ENCODE data around the gene ATR. TPM values are rescaled to one million over a fixed set of nuclear protein-coding genes. Genes with fewer than 3 reads are reported as not detected.
"Not testable (repeated sequence)": the region's sequence is repeated elsewhere in the genome, so short reads cannot be mapped to it uniquely, and the experiment has no call there.

ATR gene
- total RNA-seq, 1 donor from 2014 or later = 22.4 TPM

DNA sequence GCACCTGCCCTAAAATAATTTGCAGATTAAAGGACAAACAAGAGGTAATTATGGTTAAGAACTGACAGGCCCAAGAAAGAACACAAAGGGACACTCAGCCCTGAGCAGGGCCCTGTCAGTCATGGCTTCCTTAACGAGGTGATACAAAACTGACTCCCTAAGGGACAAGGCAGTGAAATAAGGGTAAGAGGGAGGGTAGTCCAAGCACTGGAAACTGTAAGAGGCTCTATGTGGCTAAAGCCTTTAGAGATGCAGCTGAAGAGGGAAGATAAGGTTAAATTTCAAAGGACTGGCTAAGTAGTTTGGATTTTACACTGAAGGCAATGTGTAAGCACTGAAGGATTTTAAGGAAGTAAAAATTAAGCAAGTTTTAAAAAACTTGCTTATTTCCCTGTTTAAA, 3.9 kb downstream of the ATR start:
- H3K4me3 ChIP-seq (ENCODE audit: low read depth, low read length) = no peak overlapping the region
- FAIRE-seq (no peak), DNase-seq (ENCODE audit: low read depth) (no peak)
- H3K36me3 ChIP-seq (ENCODE audit: control insufficient read depth, insufficient read depth, low read length) = no peaks in the 10 kb centered on the region
- no peaks in the 10 kb centered on the region for H3K27me3 ChIP-seq (ENCODE audit: control insufficient read depth, insufficient read depth, low read length)
- TF ChIP-seq, protein P1, sequence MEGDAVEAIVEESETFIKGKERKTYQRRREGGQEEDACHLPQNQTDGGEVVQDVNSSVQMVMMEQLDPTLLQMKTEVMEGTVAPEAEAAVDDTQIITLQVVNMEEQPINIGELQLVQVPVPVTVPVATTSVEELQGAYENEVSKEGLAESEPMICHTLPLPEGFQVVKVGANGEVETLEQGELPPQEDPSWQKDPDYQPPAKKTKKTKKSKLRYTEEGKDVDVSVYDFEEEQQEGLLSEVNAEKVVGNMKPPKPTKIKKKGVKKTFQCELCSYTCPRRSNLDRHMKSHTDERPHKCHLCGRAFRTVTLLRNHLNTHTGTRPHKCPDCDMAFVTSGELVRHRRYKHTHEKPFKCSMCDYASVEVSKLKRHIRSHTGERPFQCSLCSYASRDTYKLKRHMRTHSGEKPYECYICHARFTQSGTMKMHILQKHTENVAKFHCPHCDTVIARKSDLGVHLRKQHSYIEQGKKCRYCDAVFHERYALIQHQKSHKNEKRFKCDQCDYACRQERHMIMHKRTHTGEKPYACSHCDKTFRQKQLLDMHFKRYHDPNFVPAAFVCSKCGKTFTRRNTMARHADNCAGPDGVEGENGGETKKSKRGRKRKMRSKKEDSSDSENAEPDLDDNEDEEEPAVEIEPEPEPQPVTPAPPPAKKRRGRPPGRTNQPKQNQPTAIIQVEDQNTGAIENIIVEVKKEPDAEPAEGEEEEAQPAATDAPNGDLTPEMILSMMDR (IDR thresholded peaks at IDR 0.05; ENCODE audit: insufficient read depth, low read length, severe bottlenecking) = no peak

DNA sequence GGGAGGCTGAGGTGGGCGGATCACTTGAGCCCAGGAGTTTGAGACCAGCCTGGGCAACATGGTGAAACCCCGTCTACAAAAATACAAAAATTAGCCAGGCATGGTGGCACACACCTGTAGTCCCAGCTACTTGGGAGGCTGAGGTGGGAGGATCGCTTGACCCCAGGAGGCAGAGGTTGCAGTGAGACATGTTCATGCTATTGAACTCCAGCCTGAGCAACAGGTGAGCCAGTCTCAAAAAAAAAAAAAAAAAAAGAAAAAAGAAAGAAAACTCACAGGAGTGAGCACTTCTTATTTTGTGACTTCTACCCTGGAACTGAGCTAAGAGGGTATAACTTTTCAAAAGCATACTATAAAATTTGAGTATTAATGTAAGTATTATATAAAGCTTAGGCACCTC, 4.3 kb downstream of the ATR start:
- FAIRE-seq; DNase-seq (ENCODE audit: low read depth); H3K36me3 ChIP-seq (ENCODE audit: control insufficient read depth, insufficient read depth, low read length); H3K27me3 ChIP-seq (ENCODE audit: control insufficient read depth, insufficient read depth, low read length); H3K4me3 ChIP-seq (ENCODE audit: low read depth, low read length): not testable (repeated sequence)

DNA sequence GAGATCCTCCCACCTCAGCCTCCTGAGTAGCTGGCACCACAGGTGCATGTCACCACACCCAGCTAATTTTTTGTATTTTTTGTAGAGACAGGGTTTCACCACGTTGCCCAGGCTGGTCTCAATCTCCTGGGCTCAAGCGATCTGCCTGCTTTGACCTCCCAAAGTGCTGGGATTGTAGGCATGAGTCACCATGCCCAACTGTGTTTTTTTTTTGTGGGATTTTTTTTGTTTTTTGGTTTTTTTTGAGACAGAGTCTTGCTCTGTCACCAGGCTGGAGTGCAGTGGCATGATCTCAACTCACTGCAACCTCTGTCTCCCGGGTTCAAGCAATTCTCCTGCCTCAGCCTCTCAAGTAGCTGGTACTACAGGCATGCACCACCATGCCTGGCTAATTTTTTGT, 9.1 kb downstream of the ATR start:
- H3K36me3 ChIP-seq (ENCODE audit: control insufficient read depth, insufficient read depth, low read length); FAIRE-seq; H3K27me3 ChIP-seq (ENCODE audit: control insufficient read depth, insufficient read depth, low read length); DNase-seq (ENCODE audit: low read depth); H3K4me3 ChIP-seq (ENCODE audit: low read depth, low read length): not testable (repeated sequence)

DNA sequence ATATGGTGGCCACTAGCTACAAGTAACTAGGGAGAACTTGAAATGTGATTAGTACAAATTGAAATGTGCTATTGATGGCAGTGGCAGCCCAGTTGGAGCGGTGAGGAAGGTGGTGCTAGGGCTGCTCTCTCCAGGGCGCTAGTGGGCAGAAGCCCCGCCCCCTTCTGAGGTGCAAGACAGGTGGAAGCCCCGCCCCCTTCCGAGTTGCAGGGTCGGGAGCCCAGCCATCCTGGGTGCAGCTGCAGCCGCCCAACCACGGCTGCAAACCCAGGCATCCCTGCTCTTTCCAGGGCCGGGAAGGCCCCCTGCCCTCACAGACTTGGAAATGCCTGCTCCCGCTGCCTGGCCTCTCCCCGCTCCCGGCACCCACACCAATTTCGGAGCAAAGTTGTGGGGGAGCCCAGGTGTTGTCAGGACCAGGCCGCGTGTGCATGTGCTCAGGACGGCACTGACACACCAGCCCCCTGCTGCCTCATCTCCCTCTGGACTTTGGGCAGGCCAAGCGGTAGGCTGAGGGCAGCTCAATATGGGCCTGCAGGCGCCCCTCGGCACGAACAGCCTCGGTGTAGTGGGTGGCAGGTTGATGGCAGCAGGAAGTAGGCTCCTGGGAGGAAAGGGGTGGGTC, 10.0 kb downstream of the ATR start:
- no peak for DNase-seq (ENCODE audit: low read depth)
- Histone ChIP-seq H3K36me3 (ENCODE audit: control insufficient read depth, insufficient read depth, low read length) (peaks cover 2% of the 10 kb centered on the region), H3K4me3 (ENCODE audit: low read depth, low read length) (no peak overlapping the region), H3K27me3 (ENCODE audit: control insufficient read depth, insufficient read depth, low read length) (no peaks in the 10 kb centered on the region)
- FAIRE-seq = no peak
- TF ChIP-seq, protein P1 (IDR thresholded peaks at IDR 0.05; ENCODE audit: insufficient read depth, low read length, severe bottlenecking) = no peak

DNA sequence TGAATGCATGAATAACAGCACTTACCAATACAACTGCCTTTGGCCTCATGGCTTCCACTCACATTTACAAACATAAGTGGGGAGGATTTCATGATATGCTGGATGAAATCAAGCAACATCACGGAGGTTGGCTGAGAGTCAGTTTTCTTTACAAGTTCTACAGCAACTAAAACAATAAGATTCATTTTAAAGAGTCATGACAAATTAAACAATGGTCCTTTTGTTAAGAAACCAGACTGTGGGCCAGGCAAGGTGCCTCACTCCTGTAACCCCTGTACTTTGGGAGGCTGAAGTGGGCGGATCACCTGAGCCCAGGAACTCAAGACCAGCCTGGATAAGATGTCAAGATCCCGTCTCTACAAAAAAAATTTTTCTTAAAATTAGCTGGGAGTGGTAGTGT, 12.4 kb downstream of the ATR start:
- no peak overlapping the region for H3K4me3 ChIP-seq (ENCODE audit: low read depth, low read length)
- H3K36me3 ChIP-seq (ENCODE audit: control insufficient read depth, insufficient read depth, low read length) = peaks cover 2% of the 10 kb centered on the region
- TF ChIP-seq, protein P1 (IDR thresholded peaks at IDR 0.05; ENCODE audit: insufficient read depth, low read length, severe bottlenecking) = no peak
- H3K27me3 ChIP-seq (ENCODE audit: control insufficient read depth, insufficient read depth, low read length) = no peaks in the 10 kb centered on the region
- DNase-seq (ENCODE audit: low read depth) (no peak), FAIRE-seq (no peak)

DNA sequence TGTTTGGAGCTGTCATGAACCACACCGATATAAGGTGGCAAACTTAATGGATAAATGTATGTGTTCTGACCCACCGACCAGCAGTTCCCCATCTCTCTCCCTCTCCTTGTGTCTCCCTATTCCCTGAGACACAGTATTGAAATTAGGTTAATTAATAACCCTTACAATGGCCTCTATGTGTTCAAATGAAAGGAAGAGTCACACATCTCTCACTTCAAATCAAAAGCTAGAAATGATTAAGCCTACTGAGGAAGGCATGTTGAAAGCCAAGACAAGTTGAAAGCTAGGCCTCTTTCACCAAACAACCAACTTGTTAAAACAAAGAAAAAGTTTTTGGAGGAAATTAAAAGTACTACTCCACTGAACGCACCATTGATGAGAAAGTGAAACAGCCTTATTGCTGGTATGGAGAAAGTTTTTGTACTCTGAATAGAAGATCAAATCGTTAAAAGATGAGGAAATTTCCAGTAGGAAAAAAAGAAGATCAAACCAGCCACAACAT, 15.0 kb downstream of the ATR start:
- no peaks in the 10 kb centered on the region for H3K27me3 ChIP-seq (ENCODE audit: control insufficient read depth, insufficient read depth, low read length)
- TF ChIP-seq, protein P1 (IDR thresholded peaks at IDR 0.05; ENCODE audit: insufficient read depth, low read length, severe bottlenecking) = no peak
- H3K36me3 ChIP-seq (ENCODE audit: control insufficient read depth, insufficient read depth, low read length) = peaks cover 2% of the 10 kb centered on the region
- DNase-seq (ENCODE audit: low read depth) (no peak), FAIRE-seq (no peak)
- H3K4me3 ChIP-seq (ENCODE audit: low read depth, low read length) = no peak overlapping the region

DNA sequence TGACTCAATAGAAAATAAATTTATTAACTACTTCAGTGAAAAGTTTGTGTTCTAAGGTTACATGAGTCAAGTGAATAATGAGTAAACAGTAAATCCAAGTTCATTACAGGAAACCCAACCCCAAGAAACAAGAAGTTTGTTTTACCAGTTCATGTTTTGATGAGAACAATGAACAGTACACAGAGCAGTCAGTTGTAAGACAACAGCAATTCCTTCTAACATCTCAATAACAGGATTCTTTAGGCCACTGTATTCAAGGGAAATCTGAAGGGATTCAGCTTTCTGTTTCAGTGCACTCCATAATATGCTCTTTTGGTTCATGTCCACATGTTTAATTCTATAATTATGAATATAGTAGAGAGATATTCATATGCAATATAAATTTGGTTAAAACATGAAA, 18.4 kb downstream of the ATR start:
- FAIRE-seq (no peak), DNase-seq (ENCODE audit: low read depth) (no peak)
- TF ChIP-seq, protein P1 (IDR thresholded peaks at IDR 0.05; ENCODE audit: insufficient read depth, low read length, severe bottlenecking) = no peak
- no peak overlapping the region for H3K4me3 ChIP-seq (ENCODE audit: low read depth, low read length)
- H3K27me3 ChIP-seq (ENCODE audit: control insufficient read depth, insufficient read depth, low read length) = no peaks in the 10 kb centered on the region
- no peaks in the 10 kb centered on the region for H3K36me3 ChIP-seq (ENCODE audit: control insufficient read depth, insufficient read depth, low read length)

Data from bronchial epithelial cell (primary cell).